Peyer's patch (tissue), 4 donors: ENCODE data around the gene TNIK. TPM values are rescaled to one million over a fixed set of nuclear protein-coding genes. Genes with fewer than 3 reads are reported as not detected.

ENCODE experiments used
- DNase-seq, 3 donors: peaks; one replicate each; pipeline ENCODE4 v3.0.0-alpha.2; 2017 to 2019
- H3K27ac ChIP-seq, 4 donors: fragments of 200-600 bp; sonication (generic); one replicate each; pipeline ENCODE4 v1.5.1; 2016 to 2019
- H3K27me3 ChIP-seq, 2 donors: fragments of 200-600 bp; sonication (generic); one replicate each; pipeline ENCODE4 v1.5.1; 2019
- H3K36me3 ChIP-seq, 3 donors: fragments of 200-600 bp; sonication (generic); one replicate each; pipeline ENCODE4 v1.5.1; 2016 to 2019
- H3K4me1 ChIP-seq, 4 donors: fragments of 200-600 bp; sonication (generic); one replicate each; pipeline ENCODE4 v1.5.1; 2016 to 2019
- H3K4me3 ChIP-seq, 4 donors: fragments of 200-600 bp; sonication (generic); 1 replicate in 3 of 4; 2 replicates in 1 of 4; pipeline ENCODE4 v1.5.1; 2016 to 2019; ENCODE audit warnings: mild to moderate bottlenecking in 1 of 4
- H3K9me3 ChIP-seq, 4 donors: fragments of 200-600 bp; sonication (generic); one replicate each; pipeline ENCODE4 v1.5.1; 2016 to 2019; ENCODE audit warnings: mild to moderate bottlenecking in 1 of 4
- POLR2A ChIP-seq, 2 donors: fragments of 450-650 bp; IDR thresholded peaks; one replicate each; pipeline ENCODE4 v1.5.1; 2017; ENCODE audit warnings: antibody characterized with exemption in 2 of 2, mild to moderate bottlenecking in 2 of 2, moderate library complexity in 2 of 2
- total RNA-seq, 4 donors: library from RNA; depleted of rRNA; stranded (reverse); fragments of >200 nt; gene quantifications; one replicate each; pipeline ENCODE4 v1.1.0, GENCODE V29; 2016
- TF ChIP-seq, protein P1 (sequence below), 6 experiments: fragments of 450-650 bp in 4 of 6; fragments of 200-600 bp in 2 of 6; sonication (generic) in 1 of 6; IDR thresholded peaks; one replicate each; pipeline ENCODE4 v1.5.1; 2017 to 2019; ENCODE audit warnings: antibody characterized with exemption in 6 of 6, mild to moderate bottlenecking in 3 of 6, moderate library complexity in 1 of 6

TNIK gene
- total RNA-seq, 4 donors from 2014 or later, result 37.1 to 84.8 (median 74.4) TPM

- H3K4me1 ChIP-seq, result peaks cover 0 to 17% (median 0%) of the 10 kb centered on the region in 4 donors
- H3K9me3 ChIP-seq, result no peaks in the 10 kb centered on the region
- H3K27me3 ChIP-seq, result no peaks in the 10 kb centered on the region
- no peak overlapping the region for H3K4me3 ChIP-seq
- H3K27ac ChIP-seq, result no peak overlapping the region
- no peaks in the 10 kb centered on the region for H3K36me3 ChIP-seq
- no peak for DNase-seq
- TF ChIP-seq POLR2A (IDR thresholded peaks at IDR 0.05), result no peak
- TF ChIP-seq, protein P1, sequence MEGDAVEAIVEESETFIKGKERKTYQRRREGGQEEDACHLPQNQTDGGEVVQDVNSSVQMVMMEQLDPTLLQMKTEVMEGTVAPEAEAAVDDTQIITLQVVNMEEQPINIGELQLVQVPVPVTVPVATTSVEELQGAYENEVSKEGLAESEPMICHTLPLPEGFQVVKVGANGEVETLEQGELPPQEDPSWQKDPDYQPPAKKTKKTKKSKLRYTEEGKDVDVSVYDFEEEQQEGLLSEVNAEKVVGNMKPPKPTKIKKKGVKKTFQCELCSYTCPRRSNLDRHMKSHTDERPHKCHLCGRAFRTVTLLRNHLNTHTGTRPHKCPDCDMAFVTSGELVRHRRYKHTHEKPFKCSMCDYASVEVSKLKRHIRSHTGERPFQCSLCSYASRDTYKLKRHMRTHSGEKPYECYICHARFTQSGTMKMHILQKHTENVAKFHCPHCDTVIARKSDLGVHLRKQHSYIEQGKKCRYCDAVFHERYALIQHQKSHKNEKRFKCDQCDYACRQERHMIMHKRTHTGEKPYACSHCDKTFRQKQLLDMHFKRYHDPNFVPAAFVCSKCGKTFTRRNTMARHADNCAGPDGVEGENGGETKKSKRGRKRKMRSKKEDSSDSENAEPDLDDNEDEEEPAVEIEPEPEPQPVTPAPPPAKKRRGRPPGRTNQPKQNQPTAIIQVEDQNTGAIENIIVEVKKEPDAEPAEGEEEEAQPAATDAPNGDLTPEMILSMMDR (IDR thresholded peaks at IDR 0.05), result no peak
These were observed 79.3 kb downstream of the TNIK start for GRCh38 chr3:171380711-171381425.

GRCh38 chr3:171379961-171380483, 80.2 kb downstream of the TNIK start:
- H3K4me3 ChIP-seq, result no peak overlapping the region
- H3K9me3 ChIP-seq, result no peaks in the 10 kb centered on the region
- no peaks in the 10 kb centered on the region for H3K36me3 ChIP-seq
- DNase-seq, result no peak
- H3K27me3 ChIP-seq, result no peaks in the 10 kb centered on the region
- H3K4me1 ChIP-seq, result peaks cover 0 to 18% (median 0%) of the 10 kb centered on the region in 4 donors
- no peak for TF ChIP-seq POLR2A (IDR thresholded peaks at IDR 0.05)
- TF ChIP-seq, protein P1 (IDR thresholded peaks at IDR 0.05), result no peak
- H3K27ac ChIP-seq, result no peak overlapping the region

GRCh38 chr3:171379281-171379680, 80.9 kb downstream of the TNIK start:
- H3K4me3 ChIP-seq, result no peak overlapping the region
- H3K36me3 ChIP-seq, result no peaks in the 10 kb centered on the region
- no peaks in the 10 kb centered on the region for H3K27me3 ChIP-seq
- peaks cover 0 to 20% (median 0%) of the 10 kb centered on the region in 4 donors for H3K4me1 ChIP-seq
- TF ChIP-seq, protein P1 (IDR thresholded peaks at IDR 0.05), result no peak
- TF ChIP-seq POLR2A (IDR thresholded peaks at IDR 0.05), result no peak
- no peak overlapping the region for H3K27ac ChIP-seq
- no peaks in the 10 kb centered on the region for H3K9me3 ChIP-seq
- DNase-seq, result no peak

GRCh38 chr3:171378586-171378985, 81.6 kb downstream of the TNIK start:
- no peaks in the 10 kb centered on the region for H3K36me3 ChIP-seq
- H3K4me1 ChIP-seq, result peaks cover 0 to 18% (median 0%) of the 10 kb centered on the region in 4 donors

GRCh38 chr3:171377859-171378258, 82.3 kb downstream of the TNIK start:
- no peak for DNase-seq
- Histone ChIP-seq H3K9me3 (no peaks in the 10 kb centered on the region), H3K27me3 (no peaks in the 10 kb centered on the region), H3K36me3 (no peaks in the 10 kb centered on the region), H3K27ac (no peak overlapping the region), H3K4me1 (peaks cover 0 to 15% (median 0%) of the 10 kb centered on the region in 4 donors), H3K4me3 (no peak overlapping the region)
- TF ChIP-seq, protein P1 (IDR thresholded peaks at IDR 0.05), result no peak
- no peak for TF ChIP-seq POLR2A (IDR thresholded peaks at IDR 0.05)

More at GRCh38 chr3:171378586-171378985, 81.6 kb downstream of the TNIK start:
- Histone ChIP-seq H3K9me3 (no peaks in the 10 kb centered on the region), H3K4me3 (no peak overlapping the region), H3K27ac (no peak overlapping the region), H3K27me3 (no peaks in the 10 kb centered on the region)
- no peak for DNase-seq
- no peak for TF ChIP-seq POLR2A (IDR thresholded peaks at IDR 0.05)
- TF ChIP-seq, protein P1 (IDR thresholded peaks at IDR 0.05), result no peak
